HepG2 (cell line): ENCODE measurements around the gene MYO7B.

Experiments used
- BHLHE40 ChIP-seq: IDR thresholded peaks from 2 replicates; pipeline ENCODE4 v1.6.1; 2011; ENCODE audit warnings: low read length, improper control_type of control experiment
- DPF2 ChIP-seq: sonication (generic); formaldehyde crosslinking; IDR thresholded peaks from 2 replicates; pipeline ENCODE4 v1.4.0; 2020; ENCODE audit warnings: mild to moderate bottlenecking, low read depth, missing genetic modification reagents, borderline replicate concordance
- EZH2 ChIP-seq: conservative IDR thresholded peaks from 2 replicates; pipeline ENCODE4 v1.6.1; 2012; ENCODE audit warnings: mild to moderate bottlenecking, low read depth, low read length, moderate library complexity
- HNF4A ChIP-seq: sonication (generic); formaldehyde crosslinking; IDR thresholded peaks from 2 replicates; pipeline ENCODE4 v1.4.0; 2020; ENCODE audit warnings: missing genetic modification reagents
- KDM1A ChIP-seq: IDR thresholded peaks from 2 replicates; pipeline ENCODE4 v1.6.1; 2016; ENCODE audit warnings: missing compliant biosample characterization
- KLF11 ChIP-seq: IDR thresholded peaks from 2 replicates; pipeline ENCODE4 v1.6.1; 2016; ENCODE audit warnings: missing compliant biosample characterization
- SIN3B ChIP-seq: fragments of 150-350 bp; IDR thresholded peaks from 2 replicates; pipeline ENCODE4 v1.6.1; 2014; ENCODE audit warnings: low read length
- ZNF451 ChIP-seq: sonication (generic); formaldehyde crosslinking; IDR thresholded peaks from 2 replicates; pipeline ENCODE4 v1.5.0; 2020; ENCODE audit warnings: mild to moderate bottlenecking, missing genetic modification reagents
- ZNF530 ChIP-seq: sonication (generic); formaldehyde crosslinking; IDR thresholded peaks from 2 replicates; pipeline ENCODE4 v1.5.0; 2020; ENCODE audit warnings: low read depth, mild to moderate bottlenecking, missing genetic modification reagents
- TF ChIP-seq, protein P1 (sequence below): sonication (generic); formaldehyde crosslinking; IDR thresholded peaks from 2 replicates; pipeline ENCODE4 v1.4.0; 2020; ENCODE audit warnings: missing genetic modification reagents
- TF ChIP-seq, protein P2 (sequence below): sonication (generic); formaldehyde crosslinking; IDR thresholded peaks from 2 replicates; pipeline ENCODE4 v1.4.0; 2020; ENCODE audit warnings: missing genetic modification reagents
- TF ChIP-seq, protein P3 (sequence below): conservative IDR thresholded peaks from 2 replicates; pipeline ENCODE4 v1.6.1; 2018; ENCODE audit warnings: missing genetic modification reagents
- TF ChIP-seq, protein P4 (sequence below): sonication (generic); formaldehyde crosslinking; conservative IDR thresholded peaks from 2 replicates; pipeline ENCODE4 v1.5.0; 2020; ENCODE audit warnings: missing genetic modification reagents

DNA sequence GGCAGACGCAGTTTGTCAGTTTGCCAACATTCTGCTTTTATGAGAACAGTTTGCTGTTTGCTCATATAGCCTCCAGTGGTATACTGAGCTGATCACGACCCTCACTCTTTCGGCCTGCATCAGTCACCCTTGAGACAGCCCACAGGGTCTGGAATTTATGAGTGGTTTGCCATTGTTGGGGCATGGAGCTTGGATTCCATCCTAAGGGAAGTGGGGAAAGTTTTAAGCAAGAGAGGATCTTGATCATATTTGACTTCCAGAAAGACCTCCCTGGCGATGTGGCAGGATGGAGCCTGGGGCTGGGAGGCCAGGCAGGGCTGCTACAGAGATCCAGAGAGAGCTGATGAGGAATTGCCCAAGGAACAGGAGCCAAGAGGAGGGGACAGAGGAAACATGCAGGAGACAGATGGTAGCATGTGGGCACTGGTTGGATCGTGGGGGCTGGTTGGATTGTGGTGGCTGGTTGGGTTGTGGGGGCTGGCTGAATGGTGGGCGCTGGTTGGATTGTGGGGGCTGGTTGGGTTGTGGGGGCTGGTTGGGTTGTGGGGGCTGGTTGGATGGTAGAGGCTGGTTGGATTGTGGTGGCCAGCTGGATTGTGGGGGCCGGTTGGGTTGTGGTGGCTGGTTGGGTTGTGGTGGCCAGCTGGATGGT is 83.2 kb downstream of the MYO7B start:
- TF ChIP-seq, protein P1, sequence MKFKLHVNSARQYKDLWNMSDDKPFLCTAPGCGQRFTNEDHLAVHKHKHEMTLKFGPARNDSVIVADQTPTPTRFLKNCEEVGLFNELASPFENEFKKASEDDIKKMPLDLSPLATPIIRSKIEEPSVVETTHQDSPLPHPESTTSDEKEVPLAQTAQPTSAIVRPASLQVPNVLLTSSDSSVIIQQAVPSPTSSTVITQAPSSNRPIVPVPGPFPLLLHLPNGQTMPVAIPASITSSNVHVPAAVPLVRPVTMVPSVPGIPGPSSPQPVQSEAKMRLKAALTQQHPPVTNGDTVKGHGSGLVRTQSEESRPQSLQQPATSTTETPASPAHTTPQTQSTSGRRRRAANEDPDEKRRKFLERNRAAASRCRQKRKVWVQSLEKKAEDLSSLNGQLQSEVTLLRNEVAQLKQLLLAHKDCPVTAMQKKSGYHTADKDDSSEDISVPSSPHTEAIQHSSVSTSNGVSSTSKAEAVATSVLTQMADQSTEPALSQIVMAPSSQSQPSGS (CRISPR knock-in tag): no peak
- TF ChIP-seq SIN3B: no peak
- TF ChIP-seq DPF2 (CRISPR knock-in tag): no peak
- no peak for TF ChIP-seq KLF11 (CRISPR knock-in tag)
- TF ChIP-seq ZNF451: no peak
- no peak for TF ChIP-seq BHLHE40
- TF ChIP-seq, protein P2, sequence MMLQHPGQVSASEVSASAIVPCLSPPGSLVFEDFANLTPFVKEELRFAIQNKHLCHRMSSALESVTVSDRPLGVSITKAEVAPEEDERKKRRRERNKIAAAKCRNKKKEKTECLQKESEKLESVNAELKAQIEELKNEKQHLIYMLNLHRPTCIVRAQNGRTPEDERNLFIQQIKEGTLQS (CRISPR knock-in tag): no peak
- no peak for TF ChIP-seq EZH2
- TF ChIP-seq, protein P3, sequence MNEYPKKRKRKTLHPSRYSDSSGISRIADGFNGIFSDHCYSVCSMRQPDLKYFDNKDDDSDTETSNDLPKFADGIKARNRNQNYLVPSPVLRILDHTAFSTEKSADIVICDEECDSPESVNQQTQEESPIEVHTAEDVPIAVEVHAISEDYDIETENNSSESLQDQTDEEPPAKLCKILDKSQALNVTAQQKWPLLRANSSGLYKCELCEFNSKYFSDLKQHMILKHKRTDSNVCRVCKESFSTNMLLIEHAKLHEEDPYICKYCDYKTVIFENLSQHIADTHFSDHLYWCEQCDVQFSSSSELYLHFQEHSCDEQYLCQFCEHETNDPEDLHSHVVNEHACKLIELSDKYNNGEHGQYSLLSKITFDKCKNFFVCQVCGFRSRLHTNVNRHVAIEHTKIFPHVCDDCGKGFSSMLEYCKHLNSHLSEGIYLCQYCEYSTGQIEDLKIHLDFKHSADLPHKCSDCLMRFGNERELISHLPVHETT: no peak
- no peak for TF ChIP-seq KDM1A (CRISPR knock-in tag)
- no peak for TF ChIP-seq ZNF530 (CRISPR knock-in tag)
- no peak for TF ChIP-seq HNF4A (CRISPR knock-in tag)
- TF ChIP-seq, protein P4, sequence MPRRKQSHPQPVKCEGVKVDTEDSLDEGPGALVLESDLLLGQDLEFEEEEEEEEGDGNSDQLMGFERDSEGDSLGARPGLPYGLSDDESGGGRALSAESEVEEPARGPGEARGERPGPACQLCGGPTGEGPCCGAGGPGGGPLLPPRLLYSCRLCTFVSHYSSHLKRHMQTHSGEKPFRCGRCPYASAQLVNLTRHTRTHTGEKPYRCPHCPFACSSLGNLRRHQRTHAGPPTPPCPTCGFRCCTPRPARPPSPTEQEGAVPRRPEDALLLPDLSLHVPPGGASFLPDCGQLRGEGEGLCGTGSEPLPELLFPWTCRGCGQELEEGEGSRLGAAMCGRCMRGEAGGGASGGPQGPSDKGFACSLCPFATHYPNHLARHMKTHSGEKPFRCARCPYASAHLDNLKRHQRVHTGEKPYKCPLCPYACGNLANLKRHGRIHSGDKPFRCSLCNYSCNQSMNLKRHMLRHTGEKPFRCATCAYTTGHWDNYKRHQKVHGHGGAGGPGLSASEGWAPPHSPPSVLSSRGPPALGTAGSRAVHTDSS: no peak
